Activated T-cell treated with anti-CD3 and anti-CD28 coated beads, Interleukin-2, amount 50 U/mL, for 24 hours (primary cell): Measurements from ENCODE around the gene CCIN.
"Not testable (repeated sequence)": the region's sequence is repeated elsewhere in the genome, so short reads cannot be mapped to it uniquely, and the experiment has no call there.

Source experiments
- DNase-seq: peaks from one replicate; pipeline ENCODE4 v3.0.0-alpha.2; 2020
- H3K27ac Mint-ChIP-seq: 2 replicates; pipeline ENCODE4 v1.8.0; 2020; ENCODE audit warnings: mild to moderate bottlenecking, mixed read lengths
- H3K27me3 Mint-ChIP-seq: 2 replicates; pipeline ENCODE4 v1.8.0; 2020; ENCODE audit warnings: mixed read lengths
- H3K36me3 Mint-ChIP-seq: 2 replicates; pipeline ENCODE4 v1.8.0; 2020; ENCODE audit warnings: low read depth, mixed read lengths
- H3K4me1 Mint-ChIP-seq: 2 replicates; pipeline ENCODE4 v1.8.0; 2020; ENCODE audit warnings: low read depth, mixed read lengths
- H3K4me3 Mint-ChIP-seq: 2 replicates; pipeline ENCODE4 v1.8.0; 2020; ENCODE audit warnings: mild to moderate bottlenecking, moderate library complexity, mixed read lengths
- H3K9me3 Mint-ChIP-seq: 2 replicates; pipeline ENCODE4 v1.8.0; 2020; ENCODE audit warnings: mixed read lengths

CCIN gene

GRCh38 chr9:36169166-36169565, at the start of gene CCIN:
Gene CCIN, plus strand, starts transcription at chr9:36169388. Its CDS starts 115 bp downstream, at chr9:36169503.
- Mint-ChIP-seq H3K27ac (no peak within 1 kb of the TSS), H3K36me3 (no peaks in the 10 kb centered on the region), H3K4me3 (no peak within 1 kb of the TSS), H3K9me3 (no peaks in the 10 kb centered on the region), H3K27me3 (no peaks in the 10 kb centered on the region), H3K4me1 (peaks cover 6% of the 10 kb centered on the region)
- DNase-seq = no peak

GRCh38 chr9:36119476-36119875, 49.7 kb upstream of the CCIN start:
- Mint-ChIP-seq H3K4me1 (no peaks in the 10 kb centered on the region), H3K36me3 (peaks cover 10% of the 10 kb centered on the region), H3K9me3 (no peaks in the 10 kb centered on the region), H3K27ac (no peak overlapping the region), H3K27me3 (no peaks in the 10 kb centered on the region), H3K4me3 (no peak overlapping the region)
- DNase-seq = no peak

- no peak for DNase-seq
- peaks cover 7% of the 10 kb centered on the region for H3K4me1 Mint-ChIP-seq
- H3K9me3 Mint-ChIP-seq = no peaks in the 10 kb centered on the region
- H3K36me3 Mint-ChIP-seq = peaks cover 10% of the 10 kb centered on the region
- no peak overlapping the region for H3K4me3 Mint-ChIP-seq
- no peak overlapping the region for H3K27ac Mint-ChIP-seq
- no peaks in the 10 kb centered on the region for H3K27me3 Mint-ChIP-seq
Observed at GRCh38 chr9:36120705-36121104, 48.5 kb upstream of the CCIN start.

- Mint-ChIP-seq H3K27ac (no peak overlapping the region), H3K27me3 (no peaks in the 10 kb centered on the region), H3K4me1 (peaks cover 12% of the 10 kb centered on the region), H3K36me3 (peaks cover 10% of the 10 kb centered on the region), H3K9me3 (no peaks in the 10 kb centered on the region), H3K4me3 (no peak overlapping the region)
- DNase-seq = no peak
Observed at GRCh38 chr9:36121971-36122370, 47.2 kb upstream of the CCIN start.

- DNase-seq = no peak
Observed at GRCh38 chr9:36123515-36123914, 45.7 kb upstream of the CCIN start.

GRCh38 chr9:36125062-36125855, 43.9 kb upstream of the CCIN start:
- Mint-ChIP-seq H3K27me3 (no peaks in the 10 kb centered on the region), H3K4me1 (peaks cover 24% of the 10 kb centered on the region), H3K9me3 (no peaks in the 10 kb centered on the region), H3K4me3 (no peak overlapping the region), H3K27ac (peak overlapping the region; percentile 6), H3K36me3 (peaks cover 4% of the 10 kb centered on the region)
- no peak for DNase-seq

More at GRCh38 chr9:36123515-36123914, 45.7 kb upstream of the CCIN start:
- H3K4me3 Mint-ChIP-seq = no peak overlapping the region
- H3K36me3 Mint-ChIP-seq = peaks cover 4% of the 10 kb centered on the region
- no peaks in the 10 kb centered on the region for H3K27me3 Mint-ChIP-seq
- no peak overlapping the region for H3K27ac Mint-ChIP-seq
- H3K9me3 Mint-ChIP-seq = no peaks in the 10 kb centered on the region
- H3K4me1 Mint-ChIP-seq = peaks cover 24% of the 10 kb centered on the region

GRCh38 chr9:36126016-36126730, 43.0 kb upstream of the CCIN start:
- Mint-ChIP-seq H3K27me3 (no peaks in the 10 kb centered on the region), H3K36me3 (peaks cover 4% of the 10 kb centered on the region), H3K4me1 (peaks cover 24% of the 10 kb centered on the region)

GRCh38 chr9:36127652-36128244, 41.4 kb upstream of the CCIN start:
- Mint-ChIP-seq H3K4me1 (peaks cover 24% of the 10 kb centered on the region), H3K27me3 (no peaks in the 10 kb centered on the region), H3K36me3 (peaks cover 4% of the 10 kb centered on the region), H3K27ac (peak overlapping the region; percentile 56), H3K9me3 (no peaks in the 10 kb centered on the region), H3K4me3 (no peak overlapping the region)
- no peak for DNase-seq

More at GRCh38 chr9:36126016-36126730, 43.0 kb upstream of the CCIN start:
- Mint-ChIP-seq H3K9me3 (no peaks in the 10 kb centered on the region), H3K4me3 (no peak overlapping the region), H3K27ac (no peak overlapping the region)
- no peak for DNase-seq

GRCh38 chr9:36128349-36128748, 40.8 kb upstream of the CCIN start:
- Mint-ChIP-seq H3K4me3 (no peak overlapping the region), H3K27me3 (no peaks in the 10 kb centered on the region), H3K27ac (no peak overlapping the region), H3K36me3 (no peaks in the 10 kb centered on the region), H3K9me3 (no peaks in the 10 kb centered on the region), H3K4me1 (peaks cover 24% of the 10 kb centered on the region)
- DNase-seq = no peak

- Mint-ChIP-seq H3K27me3 (no peaks in the 10 kb centered on the region), H3K4me1 (peaks cover 24% of the 10 kb centered on the region), H3K9me3 (no peaks in the 10 kb centered on the region), H3K27ac (no peak overlapping the region), H3K4me3 (no peak overlapping the region), H3K36me3 (no peaks in the 10 kb centered on the region)
- DNase-seq = no peak
Observed at GRCh38 chr9:36129139-36129538, 40.0 kb upstream of the CCIN start.

- not testable (repeated sequence) for H3K36me3 Mint-ChIP-seq, H3K27me3 Mint-ChIP-seq, H3K9me3 Mint-ChIP-seq, DNase-seq, H3K27ac Mint-ChIP-seq, H3K4me3 Mint-ChIP-seq
- peaks cover 18% of the 10 kb centered on the region for H3K4me1 Mint-ChIP-seq
Observed at GRCh38 chr9:36131666-36132065, 37.5 kb upstream of the CCIN start.

- Mint-ChIP-seq H3K4me3 (no peak overlapping the region), H3K27ac (no peak overlapping the region), H3K9me3 (no peaks in the 10 kb centered on the region), H3K36me3 (peaks cover 2% of the 10 kb centered on the region), H3K4me1 (peaks cover 20% of the 10 kb centered on the region), H3K27me3 (no peaks in the 10 kb centered on the region)
- no peak for DNase-seq
Observed at GRCh38 chr9:36132086-36132485, 37.1 kb upstream of the CCIN start.

- H3K36me3 Mint-ChIP-seq = peaks cover 5% of the 10 kb centered on the region
- H3K27me3 Mint-ChIP-seq = peaks cover 2% of the 10 kb centered on the region
- no peaks in the 10 kb centered on the region for H3K9me3 Mint-ChIP-seq
- H3K27ac Mint-ChIP-seq = no peak overlapping the region
- no peak for DNase-seq
- H3K4me1 Mint-ChIP-seq = peaks cover 35% of the 10 kb centered on the region
- peak overlapping the region; percentile 74 for H3K4me3 Mint-ChIP-seq
Observed at GRCh38 chr9:36134761-36135505, 34.3 kb upstream of the CCIN start.

GRCh38 chr9:36135741-36136271, 33.4 kb upstream of the CCIN start:
- Mint-ChIP-seq H3K4me1 (peaks cover 44% of the 10 kb centered on the region), H3K27ac (peak overlapping the region; percentile 53), H3K9me3 (no peaks in the 10 kb centered on the region), H3K36me3 (peaks cover 5% of the 10 kb centered on the region), H3K4me3 (peak overlapping the region; percentile 74), H3K27me3 (peaks cover 2% of the 10 kb centered on the region)
- DNase-seq = no peak
